IPS DF 4.7 (cell line): ENCODE results near the gene GRIP2.

Experiments
- DNase-seq: peaks from one replicate; pipeline ENCODE4 v3.0.0-alpha.2; 2013; ENCODE audit warnings: low spot score; ENCODE audit errors: extremely low read depth

GRIP2 gene

DNA sequence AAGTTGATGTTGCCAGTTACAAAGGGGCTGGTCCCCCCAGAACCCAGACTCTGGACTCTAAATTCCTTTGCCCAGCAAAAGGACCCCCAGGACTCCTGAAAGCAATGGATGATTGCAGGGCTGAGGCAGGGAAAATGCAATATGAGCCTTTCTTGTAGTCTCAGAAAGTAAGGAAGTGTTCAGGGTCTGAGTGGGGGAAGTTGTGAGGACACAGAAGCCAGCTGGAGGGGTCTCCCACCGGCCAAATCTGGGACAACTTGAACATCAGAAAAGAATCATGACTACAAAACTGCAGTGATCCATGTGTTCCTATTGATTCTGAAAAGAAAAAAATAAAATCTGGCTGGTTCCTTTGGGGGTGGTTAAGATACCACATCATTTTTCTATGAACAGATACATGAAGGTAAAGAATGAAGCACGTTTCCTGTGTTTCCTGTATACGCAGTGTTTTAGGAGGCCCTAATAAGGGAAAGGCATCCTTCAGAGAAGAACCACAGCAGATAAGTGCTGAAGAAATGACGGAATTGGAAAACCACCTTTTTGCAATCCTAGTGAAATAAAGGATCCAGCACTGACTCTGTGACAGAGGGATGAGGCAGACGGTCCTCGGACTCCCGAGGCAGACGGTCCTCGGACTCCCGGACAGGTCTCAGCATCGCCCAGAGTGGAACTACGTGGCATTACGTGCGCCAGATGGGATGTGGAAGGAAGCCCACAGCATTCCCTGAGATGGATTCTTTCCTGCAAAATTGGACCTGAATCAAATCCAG, 22.2 kb upstream of the GRIP2 start:
- no peak for DNase-seq

DNA sequence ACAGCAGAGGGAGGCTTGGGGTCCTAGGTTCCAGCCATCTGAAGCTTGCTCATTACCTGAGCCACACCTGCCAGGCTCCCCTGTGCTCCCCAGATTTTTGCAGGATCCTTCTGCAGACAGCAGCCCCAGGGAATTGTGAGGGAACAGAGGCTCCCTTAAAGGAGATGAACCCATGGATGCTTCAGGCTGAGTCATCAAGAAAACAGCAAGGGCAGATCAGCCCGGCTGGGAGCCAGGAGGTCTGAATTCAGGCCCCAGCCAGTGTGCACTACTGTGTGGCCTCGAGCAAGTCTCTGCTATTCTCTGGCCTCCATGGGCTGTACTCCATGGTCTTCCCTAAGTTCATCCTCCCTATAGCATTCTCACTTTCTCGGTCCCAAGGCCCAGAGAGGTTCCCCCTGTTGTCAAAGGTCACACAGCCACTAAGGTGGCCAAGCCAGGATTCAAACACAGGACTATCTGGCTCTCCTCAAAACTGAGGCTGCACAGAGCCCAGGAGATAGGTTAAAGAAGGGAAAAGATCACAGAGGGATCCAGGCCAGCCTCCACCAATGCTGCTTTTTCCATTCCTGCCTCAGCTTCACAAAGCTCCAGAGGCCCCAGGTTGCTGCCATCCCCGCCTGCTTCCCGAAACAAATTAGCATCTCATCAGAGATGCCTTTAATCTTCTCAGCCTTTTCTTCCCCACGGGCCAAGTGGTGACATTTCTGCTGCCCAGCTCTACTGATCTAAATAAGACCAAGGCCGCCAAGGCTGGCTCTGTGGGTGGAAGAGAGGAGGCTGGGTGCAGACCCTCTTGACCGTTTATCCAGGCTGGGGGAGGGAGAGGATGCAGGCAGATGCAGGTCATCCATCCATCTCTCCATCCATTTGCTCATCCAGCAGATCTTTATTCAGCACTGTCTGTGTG, 21.2 kb upstream of the GRIP2 start:
- no peak for DNase-seq

DNA sequence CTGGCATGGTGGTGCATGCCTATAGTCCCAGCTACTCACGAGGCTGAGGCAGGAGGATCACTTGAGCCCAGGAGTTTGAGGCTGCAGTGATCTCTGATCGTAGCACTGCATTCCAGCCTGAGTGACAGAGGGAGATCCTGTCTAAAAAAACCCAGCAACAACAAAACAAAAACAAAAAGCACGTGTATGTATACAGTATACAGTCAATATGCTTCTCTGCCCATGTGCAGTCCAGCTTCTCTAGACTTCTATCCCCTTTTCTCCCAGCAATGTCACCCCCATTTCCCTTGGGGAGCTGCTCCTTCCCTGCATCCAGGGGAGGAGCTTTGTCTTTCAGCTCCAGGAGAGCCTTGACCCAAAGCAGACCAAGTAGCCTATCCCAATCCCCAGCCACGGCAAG, 20.0 kb upstream of the GRIP2 start:
- no peak for DNase-seq

DNA sequence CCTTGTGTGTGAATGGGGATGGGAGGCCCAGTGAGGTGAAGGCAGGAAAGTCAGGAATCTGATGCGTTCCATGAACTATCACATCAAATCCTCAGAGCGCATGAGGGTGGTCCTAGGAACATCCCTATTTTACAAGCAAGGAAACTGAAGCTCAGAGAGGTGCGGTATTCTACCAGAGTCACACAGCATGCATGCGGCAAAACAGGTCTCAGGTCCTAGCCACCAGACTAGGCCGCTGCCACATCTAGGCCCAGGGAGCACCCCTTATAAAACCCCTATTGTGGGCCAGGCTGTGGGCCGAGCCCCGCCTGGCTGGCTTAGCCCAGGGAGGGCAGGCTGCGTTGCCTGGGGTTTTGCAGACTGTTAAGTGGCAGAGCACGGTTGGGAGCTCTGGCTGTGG, 17.9 kb upstream of the GRIP2 start:
- no peak for DNase-seq

DNA sequence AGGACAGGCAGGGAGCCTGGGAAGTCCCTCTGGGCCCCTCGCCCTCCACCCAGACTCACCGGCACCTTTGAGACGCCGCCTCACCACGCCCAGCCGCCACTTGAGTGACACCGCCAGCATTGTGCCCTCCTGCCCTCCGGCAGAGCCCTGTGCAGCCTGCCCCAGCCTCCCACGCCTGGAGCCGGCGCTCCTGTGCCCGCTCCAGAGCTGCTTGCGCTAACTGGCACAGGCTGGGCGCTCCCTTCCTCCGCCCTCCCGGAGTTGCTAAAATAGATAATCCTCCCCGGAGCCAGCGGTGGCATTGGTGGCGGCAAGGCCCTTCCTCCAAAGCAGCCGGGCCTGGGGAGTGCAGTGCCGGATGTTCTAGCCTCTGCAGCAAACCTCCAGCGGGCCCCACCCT, 15.7 kb upstream of the GRIP2 start:
- no peak for DNase-seq

DNA sequence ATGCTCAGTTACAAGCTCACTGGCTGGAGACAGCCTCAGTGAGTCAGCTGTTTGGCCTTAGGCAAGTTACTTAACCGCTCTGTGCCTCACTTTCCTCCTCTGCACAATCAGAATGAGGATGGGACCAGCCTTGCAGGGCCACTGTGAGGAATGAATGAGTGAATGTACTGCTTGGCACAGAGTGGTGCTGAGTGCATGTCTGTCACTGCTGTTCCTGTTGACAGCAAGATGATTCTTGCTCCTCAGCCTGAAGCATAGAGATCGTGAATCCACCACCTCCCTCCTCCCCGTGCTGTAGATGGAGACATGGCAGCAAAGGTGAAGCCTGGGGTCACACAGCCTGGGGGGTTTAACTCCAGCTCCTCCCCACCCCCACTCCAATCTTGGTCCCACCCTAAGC, 14.6 kb upstream of the GRIP2 start:
- no peak for DNase-seq

DNA sequence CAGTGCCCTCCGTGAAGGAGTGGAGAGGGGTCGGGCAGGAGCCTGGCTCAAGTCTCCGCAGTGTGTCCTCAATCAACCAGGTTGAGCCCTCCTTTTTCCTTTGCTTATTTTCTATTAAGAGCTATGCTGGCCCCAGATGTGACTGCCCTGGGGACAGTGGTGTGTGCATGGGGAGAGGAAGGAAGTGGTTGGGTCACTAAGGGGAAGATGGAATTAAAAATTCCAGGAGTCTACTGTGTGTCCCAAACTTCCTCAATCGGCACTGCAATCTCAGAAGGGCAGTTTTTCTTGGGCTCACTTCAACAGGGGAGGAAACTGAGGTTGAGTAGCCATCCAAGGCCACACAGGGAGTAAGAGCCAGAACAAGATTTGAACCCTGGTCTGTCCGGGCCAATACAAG, 13.7 kb upstream of the GRIP2 start:
- DNase-seq: no peak

DNA sequence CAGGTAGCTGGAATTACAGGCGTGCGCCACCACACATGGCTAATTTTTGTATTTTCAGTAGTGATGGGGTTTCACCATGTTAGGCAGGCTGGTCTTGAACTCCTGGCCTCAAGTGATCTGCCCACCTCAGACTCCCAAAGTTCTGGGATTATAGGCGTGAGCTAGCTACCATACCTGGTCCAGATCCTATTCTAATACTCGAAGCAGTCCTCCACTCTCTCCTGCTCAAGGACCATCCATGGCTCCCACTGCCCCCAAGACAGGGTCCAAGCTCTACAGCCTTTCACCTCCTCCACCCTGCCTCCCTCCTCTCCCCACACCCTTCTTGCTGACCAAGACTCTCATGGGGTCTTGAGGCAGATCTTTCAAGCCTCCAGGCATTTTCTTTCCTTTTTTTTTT, 12.6 kb upstream of the GRIP2 start:
- no peak for DNase-seq

DNA sequence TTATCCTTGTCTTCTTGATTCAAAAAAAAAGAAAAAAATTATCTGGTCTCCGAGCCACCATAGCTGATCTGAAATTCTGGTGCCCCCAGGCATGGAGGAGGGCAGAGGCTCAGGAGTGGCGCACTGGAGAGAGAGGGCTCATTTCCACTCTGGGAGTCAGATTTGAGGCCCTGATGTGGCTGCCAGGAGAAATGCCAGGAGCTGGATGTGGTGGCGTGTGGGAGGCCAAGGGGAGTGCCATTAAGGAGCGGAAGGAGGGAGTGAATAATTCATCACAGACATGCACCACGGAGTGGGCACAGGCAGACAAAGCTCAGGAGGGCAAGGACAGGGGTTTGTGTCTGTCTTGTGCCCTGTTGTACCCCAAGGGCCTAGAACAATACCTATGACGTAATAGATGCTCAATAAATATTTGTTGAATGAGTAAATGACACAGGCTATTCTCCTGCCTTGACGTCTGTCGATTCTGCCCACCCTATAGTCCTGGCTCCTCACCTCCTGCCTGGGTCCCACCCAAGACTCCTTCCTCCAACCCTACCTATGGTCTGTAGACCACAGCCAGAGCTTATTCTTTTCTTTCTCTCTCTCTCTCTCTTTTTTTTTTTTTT, 12.0 kb upstream of the GRIP2 start:
- no peak for DNase-seq

DNA sequence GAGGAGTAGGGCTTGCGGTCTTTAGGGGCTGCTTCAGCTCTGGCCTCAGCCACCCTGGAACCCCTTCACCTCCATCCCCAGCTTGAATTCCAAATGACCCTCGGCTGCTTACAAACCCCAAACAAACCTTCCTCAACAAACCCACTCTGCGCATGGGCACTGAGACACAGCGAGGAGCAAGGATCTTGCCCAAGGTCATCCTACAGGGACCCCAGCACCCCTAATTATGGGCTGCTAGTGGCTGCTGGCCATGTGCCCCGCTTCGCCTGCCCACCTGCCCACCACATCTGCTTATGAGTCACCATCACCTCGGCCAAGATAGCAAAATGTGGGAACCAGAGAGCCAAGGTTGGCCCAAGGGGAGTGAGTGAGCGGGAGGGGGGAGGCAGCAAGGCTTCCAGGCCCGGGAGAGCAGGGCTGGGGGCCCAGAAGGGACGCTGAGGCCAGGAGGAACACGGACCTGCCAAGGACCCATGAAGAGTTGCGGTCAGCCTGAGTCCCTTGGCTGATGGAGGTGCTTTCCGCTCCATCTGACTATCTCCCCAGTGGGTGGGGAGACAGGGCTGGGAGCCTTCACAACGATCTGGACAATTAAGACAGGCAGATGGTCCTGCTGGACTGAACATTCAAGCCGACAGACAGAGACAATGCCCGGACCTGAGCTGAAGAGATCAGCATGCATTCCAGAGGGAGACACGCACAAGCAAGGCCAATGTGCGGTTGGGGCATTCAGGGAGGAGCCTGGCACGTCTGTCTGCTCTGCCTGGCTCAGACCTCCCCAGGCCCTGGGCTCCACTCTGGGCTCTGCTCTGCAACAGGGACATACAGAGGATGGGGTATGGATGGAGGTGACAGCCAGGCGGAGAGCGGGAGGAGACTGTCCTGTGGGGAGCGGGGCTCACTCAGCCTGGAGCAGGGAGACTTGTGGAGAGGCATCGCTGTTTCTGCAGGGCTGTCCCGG, 10.8 kb upstream of the GRIP2 start:
- DNase-seq: no peak

DNA sequence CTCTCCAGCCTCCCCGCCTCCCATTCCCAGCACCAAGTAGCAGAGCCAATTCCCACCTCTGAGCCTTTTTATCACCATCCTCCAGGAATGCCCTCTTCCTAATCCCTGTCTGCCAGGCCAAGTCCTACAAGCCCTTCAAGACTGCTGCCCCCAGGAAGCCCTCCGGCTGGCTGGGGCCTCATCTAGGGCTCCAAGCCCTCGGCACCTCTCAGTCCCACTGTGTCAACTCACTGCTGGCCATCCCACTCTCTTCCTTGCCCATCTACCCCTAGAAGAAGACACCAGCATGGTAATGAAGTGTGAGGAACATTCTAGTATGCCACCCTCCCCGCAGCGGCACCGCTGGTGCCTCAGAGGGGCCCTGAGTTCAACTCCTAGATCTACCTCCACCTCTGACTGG, 10.0 kb upstream of the GRIP2 start:
- DNase-seq: no peak

DNA sequence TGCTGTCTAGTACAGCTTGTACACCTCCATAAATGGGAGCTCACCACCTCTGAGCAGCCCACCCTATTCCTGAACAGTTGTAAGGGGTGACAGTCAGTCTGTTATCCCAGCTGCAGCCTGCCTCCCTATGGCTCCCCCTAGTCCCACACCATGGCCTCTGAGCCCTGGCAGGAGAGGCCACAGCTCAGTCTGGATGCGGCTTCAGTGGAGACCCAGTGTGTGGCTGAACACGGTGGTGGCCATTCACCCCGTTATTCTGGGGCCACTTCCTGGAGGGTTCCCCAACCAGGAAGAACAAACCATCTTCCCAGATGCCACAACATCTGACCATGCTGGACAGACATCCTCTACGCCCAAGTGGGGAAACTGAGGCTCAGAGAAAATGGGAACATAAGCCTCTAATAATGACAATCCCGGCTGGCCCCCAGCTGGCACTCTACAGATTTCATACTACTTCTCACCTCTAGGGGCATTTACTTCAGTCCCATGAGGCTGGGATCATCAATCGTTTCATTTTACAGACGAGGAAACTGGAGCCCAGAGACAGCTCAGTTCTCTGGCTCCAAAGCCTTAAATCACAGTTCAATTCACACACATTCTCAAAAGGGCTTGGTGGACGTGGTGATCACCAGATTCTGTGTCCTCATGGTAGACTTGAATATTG, 9.2 kb upstream of the GRIP2 start:
- no peak for DNase-seq

DNA sequence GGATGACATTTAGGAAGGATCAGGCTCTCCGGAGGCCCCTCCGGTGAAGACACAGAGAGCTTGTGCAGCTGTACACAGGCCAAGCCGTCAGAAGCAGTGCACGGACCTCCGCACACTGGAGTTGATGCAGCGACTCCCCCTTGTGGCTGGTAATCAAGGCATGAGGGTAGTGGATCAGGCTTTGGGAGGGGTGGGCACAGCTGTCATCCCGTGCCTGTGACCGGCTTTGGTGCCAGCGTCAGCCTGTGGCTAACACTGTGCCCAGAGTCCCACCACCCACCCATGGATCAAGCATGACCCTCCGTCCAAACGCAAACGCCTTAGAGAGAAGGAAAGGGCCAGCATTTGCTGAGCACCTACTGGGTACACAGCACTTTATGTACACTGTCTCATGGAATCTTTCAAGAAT, 8.2 kb upstream of the GRIP2 start:
- no peak for DNase-seq

DNA sequence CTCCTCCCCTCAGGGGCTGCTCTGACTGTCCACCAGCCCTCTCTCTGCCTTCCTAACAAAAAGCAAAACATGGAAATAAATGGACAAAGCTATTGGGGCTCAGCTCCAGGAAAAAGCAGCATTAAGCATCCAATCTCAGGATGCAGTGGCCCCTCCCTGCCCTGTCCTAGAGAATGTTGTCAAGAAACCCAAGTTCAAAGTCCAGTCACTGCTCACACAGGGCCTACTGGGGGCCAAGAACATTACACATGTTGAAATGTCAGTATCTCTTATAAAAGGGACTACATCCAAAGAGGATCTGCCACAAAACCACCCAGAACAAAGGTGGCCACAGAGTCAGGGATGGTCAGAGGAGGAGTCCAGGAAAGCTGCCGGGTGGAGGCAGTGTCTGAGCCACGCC, 7.6 kb upstream of the GRIP2 start:
- no peak for DNase-seq

DNA sequence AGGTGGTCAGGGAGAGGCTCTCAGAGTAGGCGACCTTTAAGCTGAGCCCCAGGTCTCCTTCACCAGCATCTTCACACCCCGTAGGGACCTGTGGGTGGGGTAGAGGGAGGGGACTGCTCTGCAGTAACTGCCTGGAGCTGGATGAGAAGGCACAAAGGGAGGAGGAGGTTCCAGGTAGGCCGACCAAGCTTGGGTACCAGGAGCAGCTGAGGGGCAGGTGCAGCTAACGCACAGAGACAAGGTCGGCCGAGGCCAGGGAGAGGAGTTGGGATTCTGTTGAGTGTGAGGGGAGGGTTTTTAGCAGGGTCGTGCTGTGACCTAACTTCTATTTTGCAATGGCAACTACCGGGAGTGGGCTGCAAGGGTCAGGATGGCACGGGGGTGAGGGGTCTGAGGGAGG, 5.9 kb upstream of the GRIP2 start:
- no peak for DNase-seq

DNA sequence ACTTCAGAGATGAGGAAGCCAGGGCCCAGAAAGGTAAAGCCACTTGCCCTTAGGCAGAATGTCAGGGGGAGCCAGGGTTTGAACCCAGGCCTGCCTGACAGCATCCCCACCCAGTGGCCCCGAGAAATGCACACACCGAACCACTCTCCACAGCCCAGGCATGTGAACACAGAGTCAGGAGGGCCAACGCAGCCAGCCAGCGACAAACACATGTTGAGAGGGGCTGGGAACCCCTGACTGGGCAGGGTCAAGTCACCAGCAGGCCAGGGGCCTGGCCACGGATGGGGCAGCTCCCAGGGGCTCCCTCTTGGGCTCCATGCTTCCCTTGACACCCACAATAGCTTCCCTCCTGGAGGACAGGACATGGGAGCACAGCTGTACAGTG, 5.1 kb upstream of the GRIP2 start:
- no peak for DNase-seq

DNA sequence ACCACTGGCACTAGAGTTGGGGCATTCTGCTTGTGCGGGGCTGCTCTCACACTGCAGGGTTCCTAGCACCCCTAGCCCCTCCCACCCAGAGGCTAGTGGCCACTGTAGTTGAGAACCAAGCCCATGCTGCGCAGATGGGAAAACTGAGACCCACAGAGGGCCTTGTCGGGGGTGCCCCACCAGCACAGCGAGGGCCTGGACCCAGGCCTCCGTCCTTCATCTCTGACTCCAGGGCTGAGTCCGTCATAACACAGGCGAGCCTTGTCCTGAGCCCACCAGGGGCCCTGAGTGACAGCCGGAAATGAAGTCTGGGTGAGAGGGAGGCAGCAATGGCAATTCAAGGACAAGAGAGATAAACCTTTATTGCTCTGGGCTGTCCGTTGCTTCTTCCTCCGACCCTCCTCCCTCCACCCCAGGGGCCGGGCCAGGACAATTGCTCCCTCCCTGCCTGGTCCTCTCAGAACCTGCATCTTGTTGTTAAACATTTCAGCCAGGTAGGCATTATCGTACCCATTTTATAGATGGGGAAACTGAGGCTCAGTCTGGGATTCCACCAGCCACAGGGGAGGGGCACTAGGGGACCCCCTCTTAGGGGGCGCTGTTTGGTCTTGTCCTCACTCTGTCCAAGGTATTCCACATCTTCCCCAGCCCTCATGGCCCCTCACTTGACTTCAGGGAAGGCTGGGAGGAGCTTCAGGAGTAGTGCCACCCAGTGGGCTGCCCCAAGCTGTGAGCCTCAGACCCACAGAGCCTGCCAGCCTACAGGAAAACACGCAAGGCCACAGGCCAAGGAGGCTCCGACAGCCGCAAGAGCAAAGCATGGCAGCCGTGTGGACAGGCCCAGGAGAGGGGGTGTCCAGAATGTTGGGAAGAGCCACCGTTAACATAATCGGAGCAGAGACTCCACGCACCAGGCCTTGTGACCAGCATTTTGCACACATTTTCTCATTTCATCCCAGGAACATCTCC, 4.4 kb upstream of the GRIP2 start:
- DNase-seq: no peak

DNA sequence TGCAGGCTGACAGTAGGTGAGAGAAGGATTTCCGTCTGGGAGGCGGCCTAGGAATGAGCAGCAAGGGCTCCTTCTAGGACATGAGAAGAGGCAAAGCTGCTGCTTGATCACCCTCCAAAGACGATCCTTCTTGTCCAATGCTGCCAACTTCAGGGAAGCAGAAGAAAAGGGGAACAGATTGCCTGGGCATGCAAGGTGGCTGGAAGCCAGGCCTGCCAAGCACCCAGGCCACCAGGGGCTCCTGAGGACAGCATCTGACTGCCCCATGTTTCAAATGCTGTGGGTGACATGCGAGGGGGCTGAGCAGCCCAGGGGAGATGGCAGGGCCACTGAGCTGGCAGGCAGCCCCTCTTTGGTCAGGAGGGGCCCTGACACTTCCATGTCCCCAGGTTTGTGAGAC, 3.3 kb upstream of the GRIP2 start:
- DNase-seq: no peak

DNA sequence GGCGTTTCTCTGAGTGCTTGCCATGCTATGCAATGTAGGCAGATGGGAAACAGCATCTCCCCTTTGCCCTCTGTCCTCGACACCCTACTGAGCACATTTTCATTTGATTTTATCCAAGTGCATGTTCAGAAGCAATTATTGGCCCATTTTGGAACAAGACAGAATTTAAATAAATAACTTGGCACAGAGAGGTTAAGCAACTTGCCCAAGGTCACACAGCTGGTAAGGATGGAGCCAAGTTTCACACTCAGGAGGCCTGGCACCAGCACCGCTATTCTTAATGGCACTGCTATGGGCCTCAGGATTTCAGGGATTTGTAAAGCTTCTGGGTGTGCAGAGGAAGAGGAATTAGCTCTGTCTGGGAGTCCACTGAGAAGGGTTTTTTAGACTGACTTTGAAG, 2.5 kb upstream of the GRIP2 start:
- DNase-seq: no peak

DNA sequence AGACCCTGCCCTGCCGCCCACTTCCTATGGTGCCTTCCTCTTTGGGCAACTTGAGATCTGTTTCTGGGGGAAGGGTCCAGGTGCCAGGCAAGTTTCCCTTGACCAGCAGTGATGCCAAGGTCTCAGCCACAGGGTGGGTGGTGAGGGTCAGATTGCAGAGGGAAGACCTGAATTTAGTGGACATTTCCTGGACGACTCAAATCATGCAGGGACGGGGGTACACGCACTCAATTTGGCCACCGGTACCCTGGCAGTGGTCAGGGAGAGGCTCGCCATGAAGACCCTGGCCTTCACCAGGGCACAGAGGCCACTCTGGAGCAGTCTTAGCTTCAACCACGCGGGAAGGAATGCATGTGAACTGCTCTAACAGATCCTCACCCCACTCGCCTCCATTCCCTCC, 1.5 kb upstream of the GRIP2 start:
- DNase-seq: no peak
